HG03575 (cell line): ENCODE measurements around the gene PTAFR.

Source experiments
- ATAC-seq: cut with Tn5 transposase; IDR thresholded peaks from one replicate; pipeline ENCODE4 v1.9.1; 2021; ENCODE audit not compliant: unreplicated experiment, insufficient number of reproducible peaks, low FRiP score; ENCODE audit errors: extremely low read depth

The PTAFR gene

GRCh38 chr1:28129150-28129549 lies 47.3 kb downstream of the PTAFR start:
- no peak for ATAC-seq

GRCh38 chr1:28127617-28128257 lies 48.8 kb downstream of the PTAFR start:
- no peak for ATAC-seq

GRCh38 chr1:28126783-28127490 lies 49.6 kb downstream of the PTAFR start:
- ATAC-seq, result no peak

GRCh38 chr1:28126212-28126611 lies 50.3 kb downstream of the PTAFR start:
- no peak for ATAC-seq

- ATAC-seq, result no peak
Measured at GRCh38 chr1:28123461-28123961, 53.0 kb downstream of the PTAFR start.

- ATAC-seq, result no peak
Measured at GRCh38 chr1:28122183-28122582, 54.3 kb downstream of the PTAFR start.

GRCh38 chr1:28119556-28119955 lies 56.9 kb downstream of the PTAFR start:
- ATAC-seq, result no peak

GRCh38 chr1:28118640-28119307 lies 57.7 kb downstream of the PTAFR start:
- ATAC-seq, result no peak

- no peak for ATAC-seq
Measured at GRCh38 chr1:28115267-28115666, 61.2 kb downstream of the PTAFR start.

GRCh38 chr1:28114844-28115243 lies 61.6 kb downstream of the PTAFR start:
- no peak for ATAC-seq

- no peak for ATAC-seq
Measured at GRCh38 chr1:28113242-28113572, 63.3 kb downstream of the PTAFR start.

- ATAC-seq, result no peak
Measured at GRCh38 chr1:28112388-28113241, 63.9 kb downstream of the PTAFR start.

- ATAC-seq, result no peak
Measured at GRCh38 chr1:28111157-28111556, 65.3 kb downstream of the PTAFR start.

- ATAC-seq, result no peak
Measured at GRCh38 chr1:28110555-28110954, 65.9 kb downstream of the PTAFR start.

GRCh38 chr1:28109639-28110038 lies 66.9 kb downstream of the PTAFR start:
- no peak for ATAC-seq

GRCh38 chr1:28108001-28108400 lies 68.5 kb downstream of the PTAFR start:
- ATAC-seq, result no peak

GRCh38 chr1:28104866-28105467 lies 71.5 kb downstream of the PTAFR start:
- ATAC-seq, result no peak

GRCh38 chr1:28102189-28102588 lies 74.3 kb downstream of the PTAFR start:
- no peak for ATAC-seq
